ENCODE data around the gene HLA-B.
"Not testable (repeated sequence)": the region's sequence is repeated elsewhere in the genome, so short reads cannot be mapped to it uniquely, and the experiment has no call there.

The HLA-B gene

DNA sequence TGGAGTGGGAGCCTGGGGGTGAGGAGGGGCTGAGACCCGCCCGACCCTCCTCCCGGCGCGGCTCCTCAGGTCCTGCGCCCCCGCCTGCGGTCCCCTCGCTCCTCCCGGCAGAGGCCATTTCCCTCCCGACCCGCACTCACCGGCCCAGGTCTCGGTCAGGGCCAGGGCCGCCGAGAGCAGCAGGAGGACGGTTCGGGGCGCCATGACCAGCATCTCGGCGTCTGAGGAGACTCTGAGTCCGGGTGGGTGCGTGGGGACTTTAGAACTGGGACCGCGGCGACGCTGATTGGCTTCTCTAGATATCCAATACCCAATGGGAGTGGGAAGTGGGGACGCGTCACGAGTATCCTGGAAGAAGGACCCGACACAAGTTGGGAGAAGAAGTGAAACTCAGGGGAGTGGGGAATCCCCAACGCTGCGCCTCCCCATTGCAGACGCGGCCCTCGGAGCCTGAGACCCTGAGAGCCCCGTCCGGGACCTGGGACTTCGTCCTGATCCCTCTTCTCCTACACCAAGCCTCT, at the start of gene HLA-B:
HLA-B (minus strand) TSS at position 234 of the 521 bp plus-strand sequence; CDS start at position 213, 21 bp downstream.
- DNase-seq = peak; percentile 69

GRCh38 chr6:31405996-31406395, 49.0 kb upstream of the HLA-B start:
- no peak for DNase-seq

DNA sequence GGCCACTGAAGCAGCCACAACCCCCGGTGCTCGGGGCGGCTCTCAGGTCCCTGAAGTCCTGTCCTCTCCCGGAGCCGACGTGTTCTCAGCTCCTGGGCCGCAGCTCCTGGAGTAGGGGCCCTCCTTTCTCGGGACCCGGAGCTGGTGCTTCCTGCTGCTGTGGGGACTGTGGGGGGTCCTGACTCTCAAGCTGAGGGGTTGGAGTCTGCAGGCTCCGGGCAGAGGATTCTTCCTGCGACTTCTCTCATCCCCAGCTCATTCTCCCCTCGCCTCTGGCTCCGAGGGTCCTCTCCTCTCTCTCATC, 47.0 kb upstream of the HLA-B start:
- not testable (repeated sequence) for DNase-seq

GRCh38 chr6:31403283-31404060, 46.5 kb upstream of the HLA-B start, which contains the start of gene MICA:
MICA (plus strand) TSS chr6:31403595; CDS start chr6:31403633, 38 bp downstream.
- peak; percentile 47 for DNase-seq

DNA sequence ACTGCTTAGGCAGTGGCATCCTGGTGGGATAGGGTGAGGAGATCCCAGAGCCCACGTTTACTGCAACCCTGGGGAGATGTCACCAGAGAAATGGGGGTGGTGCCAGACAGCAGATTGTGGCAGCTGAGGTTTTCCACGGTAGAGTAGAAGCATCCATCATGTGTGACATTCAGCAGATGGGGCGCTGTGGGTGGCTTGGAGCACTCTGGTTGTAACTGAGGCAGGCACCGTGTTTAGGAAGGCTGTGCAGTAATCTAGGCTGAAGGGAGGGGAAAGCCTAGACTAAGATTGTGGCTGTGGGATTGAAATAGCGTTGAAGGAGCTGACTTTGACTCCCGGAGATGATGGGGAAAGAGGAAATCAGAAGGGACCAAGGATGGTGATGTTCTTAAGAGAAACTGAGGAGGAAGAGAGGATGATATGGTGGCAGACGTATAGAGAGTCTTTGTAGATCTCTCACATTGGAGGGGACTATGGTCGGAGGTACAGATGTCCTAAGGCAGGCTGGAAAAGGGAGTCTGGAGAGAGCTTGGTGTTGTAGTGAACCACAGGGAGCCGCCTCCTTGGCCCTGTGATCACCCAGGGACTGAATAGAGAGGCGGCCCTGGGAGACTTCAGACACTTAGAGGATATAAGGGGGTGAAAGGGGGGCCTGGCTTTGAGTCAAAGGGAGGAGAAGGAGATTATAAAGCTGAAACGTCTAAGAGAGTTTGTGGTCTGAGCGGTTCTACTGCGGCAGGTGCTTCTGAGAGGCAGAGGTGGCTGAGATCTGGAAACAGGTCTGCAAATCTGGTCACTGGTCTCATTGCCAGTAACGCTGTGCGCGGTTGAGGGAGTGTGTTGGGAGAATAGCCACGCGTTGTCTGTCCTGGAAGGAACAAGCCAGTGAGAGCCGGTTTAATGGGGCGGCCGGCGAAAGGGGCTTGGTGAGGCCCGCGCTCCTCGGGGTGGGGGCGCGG, 45.6 kb upstream of the HLA-B start:
- peak; percentile 12 for DNase-seq

DNA sequence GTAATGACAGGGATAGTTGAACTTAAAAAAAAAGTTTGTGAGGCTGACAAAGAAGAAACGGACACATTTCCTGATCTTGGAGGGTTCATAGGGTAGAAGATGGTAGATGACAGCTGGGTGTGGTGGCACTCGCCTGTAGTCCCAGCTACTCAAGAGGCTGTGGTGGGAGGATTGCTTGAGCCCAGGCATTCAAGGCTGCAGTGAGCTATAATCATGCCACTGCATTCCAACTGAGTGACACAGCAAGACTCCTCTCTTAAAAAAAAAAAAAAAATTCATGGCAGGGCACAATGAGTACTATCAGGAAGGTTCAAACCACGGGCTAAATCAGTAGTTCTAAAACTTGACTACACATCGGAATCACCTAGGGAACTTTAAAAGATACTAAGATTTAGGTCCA, 44.4 kb upstream of the HLA-B start:
- DNase-seq = no peak

DNA sequence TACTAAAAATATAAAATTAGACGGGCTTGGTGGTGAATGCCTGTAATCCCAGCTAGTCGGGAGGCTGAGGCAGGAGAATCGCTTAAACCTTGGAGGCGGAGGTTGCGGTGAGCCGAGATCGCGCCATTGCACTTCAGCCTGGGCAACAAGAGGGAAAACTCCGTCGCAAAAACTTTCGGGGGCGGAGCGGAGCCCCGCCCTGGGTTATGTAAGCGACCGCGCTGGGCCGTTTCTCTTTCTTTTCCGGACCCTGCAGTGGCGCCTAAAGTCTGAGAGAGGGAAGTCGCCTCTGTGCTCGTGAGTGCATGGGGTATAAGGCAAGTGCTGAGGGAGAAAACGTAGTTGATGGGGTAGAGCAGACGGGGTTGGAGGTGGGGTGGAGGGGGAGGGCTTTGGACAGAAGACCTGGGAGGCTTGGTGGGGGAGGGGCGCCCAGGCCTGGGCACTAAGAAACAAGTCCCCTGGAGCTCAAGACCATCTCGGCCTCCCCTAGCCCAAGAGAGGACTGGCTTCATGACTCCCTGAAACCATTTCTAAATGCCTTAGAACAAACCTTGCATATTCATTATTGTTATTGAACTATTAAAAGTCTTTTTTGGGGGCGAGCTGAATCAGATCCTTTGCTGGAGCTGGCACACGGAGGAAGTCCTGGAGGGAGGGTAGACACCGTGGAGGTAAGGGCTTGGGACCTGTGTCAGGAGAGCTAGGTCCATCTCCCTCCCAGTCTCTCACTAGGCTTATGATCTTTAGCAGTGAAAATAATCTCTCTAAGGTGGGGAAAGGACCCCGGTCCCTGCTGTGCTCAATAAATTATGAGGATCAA, 43.7 kb upstream of the HLA-B start:
- DNase-seq = peak; percentile 66

GRCh38 chr6:31399589-31400466, 42.8 kb upstream of the HLA-B start:
- peak; percentile 60 for DNase-seq

DNA sequence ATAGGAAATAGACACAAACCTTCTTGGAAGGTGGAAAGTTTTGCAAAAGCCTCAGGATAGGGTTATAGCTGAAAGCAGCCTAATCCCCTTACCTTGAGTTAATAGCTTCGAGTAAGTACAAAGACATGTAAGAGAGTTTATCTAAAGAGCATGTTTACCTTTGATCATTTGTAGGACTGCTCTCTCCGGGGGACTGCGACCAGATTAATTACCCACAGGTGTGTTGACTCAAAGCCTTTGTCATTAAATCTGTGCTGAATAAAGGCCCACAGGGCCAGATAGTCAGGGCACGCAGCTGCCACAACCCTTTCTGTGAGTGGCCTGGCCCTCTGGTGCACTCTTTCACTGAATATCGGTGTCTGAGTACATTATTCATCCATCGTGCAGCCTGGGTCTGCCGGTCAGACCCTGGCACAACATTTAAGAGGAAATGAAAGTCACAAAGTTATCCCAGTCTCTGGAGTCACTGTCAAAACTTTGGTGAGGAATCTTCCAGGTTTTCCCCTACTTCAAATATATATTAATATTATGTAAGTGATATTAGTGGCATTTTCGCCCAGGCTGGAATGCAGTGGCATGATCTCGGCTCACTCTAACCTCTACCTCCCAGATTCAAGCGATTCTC, 41.0 kb upstream of the HLA-B start:
- DNase-seq = no peak

DNA sequence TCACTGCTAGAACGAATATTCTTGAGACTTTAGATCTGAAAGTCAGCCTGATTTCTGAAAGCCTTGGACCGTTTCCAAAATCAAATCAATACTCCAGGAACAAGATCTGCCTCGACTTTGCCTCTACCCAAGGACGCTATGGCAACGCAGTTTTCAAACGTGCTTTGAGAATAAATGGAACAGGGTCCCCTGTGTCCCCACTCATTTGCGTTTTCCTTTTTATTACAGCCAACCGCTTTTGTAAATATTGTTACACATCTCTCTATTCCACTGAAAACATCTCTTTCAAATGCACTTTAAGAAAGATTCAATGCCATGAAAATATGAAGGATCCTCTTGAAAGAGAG, 40.1 kb upstream of the HLA-B start:
- DNase-seq = not testable (repeated sequence)

- peak; percentile 89 for DNase-seq
Observed at GRCh38 chr6:31396422-31397152, 39.6 kb upstream of the HLA-B start.

- DNase-seq = no peak
Observed at GRCh38 chr6:31395832-31396231, 38.9 kb upstream of the HLA-B start.

DNA sequence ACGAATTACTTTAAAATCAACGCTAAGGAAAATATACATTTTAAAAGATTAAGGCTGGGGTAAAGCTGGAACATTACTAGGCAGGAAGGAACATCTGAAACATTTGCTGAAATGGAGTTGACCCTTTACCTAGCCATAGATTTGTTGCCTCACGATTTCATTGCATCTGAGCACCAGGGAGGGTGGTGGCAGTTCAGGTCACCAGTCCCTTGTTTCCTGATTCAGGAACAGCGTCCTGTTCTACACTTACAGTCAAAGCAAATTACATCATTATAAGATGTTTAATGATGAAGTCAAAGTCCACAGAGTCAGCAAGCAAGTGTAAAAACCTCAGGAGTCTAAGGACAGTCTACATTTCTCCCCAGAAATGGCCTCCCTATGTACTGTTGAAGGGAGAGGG, 37.4 kb upstream of the HLA-B start:
- DNase-seq = no peak

- DNase-seq = no peak
Observed at GRCh38 chr6:31393932-31394331, 37.0 kb upstream of the HLA-B start.

GRCh38 chr6:31389802-31390132, 32.8 kb upstream of the HLA-B start:
- DNase-seq = not testable (repeated sequence)

DNA sequence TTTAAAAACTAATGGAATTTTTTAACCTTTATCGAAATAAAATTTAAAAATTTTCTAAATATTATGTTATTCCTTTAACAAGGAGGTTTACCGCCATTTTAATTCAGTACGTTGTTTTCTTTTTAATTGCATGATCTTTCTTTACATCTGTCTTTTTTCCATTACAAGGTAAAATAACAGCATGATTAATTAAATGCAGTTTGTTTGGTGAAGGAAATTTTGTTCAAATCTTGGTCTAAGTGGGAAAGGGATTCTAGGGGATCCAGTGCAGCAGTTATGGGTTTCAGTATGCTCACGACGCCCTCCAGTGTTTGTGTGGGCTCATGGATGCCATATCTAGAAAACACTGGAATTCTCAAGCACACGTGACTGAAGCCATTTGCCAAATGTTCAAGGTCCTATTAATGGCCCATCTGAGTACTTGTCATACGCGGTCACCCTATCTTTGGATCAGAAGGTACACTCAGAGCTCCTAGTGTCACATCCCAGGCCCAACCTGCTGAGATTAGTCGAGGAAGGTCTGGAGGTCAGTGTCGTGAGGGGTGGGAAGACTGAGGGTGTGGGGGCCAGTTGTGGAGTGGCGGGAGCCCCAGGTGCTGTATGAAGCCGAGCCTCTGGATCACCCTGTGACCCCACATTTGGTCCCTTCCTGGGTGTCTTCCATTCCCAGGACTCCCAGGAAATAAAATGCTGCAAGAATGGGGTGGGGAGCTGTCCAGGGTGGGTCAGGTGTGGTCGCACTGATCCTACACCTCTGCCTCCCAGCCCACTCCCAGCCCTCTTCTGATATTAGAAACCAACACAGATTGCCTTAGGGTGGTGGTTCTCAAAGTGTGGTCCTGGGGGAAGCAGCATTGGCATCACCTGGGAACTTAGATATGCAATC, 32.2 kb upstream of the HLA-B start:
- not testable (repeated sequence) for DNase-seq

- DNase-seq = no peak
Observed at GRCh38 chr6:31386977-31387376, 30.0 kb upstream of the HLA-B start.

DNA sequence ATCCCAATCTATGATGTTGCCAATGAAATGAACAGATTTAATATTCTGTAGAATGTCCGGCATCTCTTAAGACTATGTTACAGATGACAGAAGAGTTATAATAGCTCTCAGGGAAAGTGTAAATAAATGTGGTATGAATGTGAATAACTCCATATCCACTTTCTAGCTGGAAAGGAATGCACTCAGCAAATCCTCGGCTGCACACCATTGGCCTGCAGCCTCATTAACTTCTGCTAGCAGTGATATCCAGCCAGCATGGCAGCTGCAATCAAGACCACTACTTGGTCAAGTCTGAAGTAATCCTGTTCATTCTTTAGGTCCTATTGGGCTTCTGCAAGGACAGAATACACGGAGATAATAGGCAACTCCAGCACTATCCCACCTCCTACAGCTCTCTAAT, 29.1 kb upstream of the HLA-B start:
- no peak for DNase-seq

- DNase-seq = no peak
Observed at GRCh38 chr6:31385041-31385440, 28.1 kb upstream of the HLA-B start.

- no peak for DNase-seq
Observed at GRCh38 chr6:31383149-31383548, 26.2 kb upstream of the HLA-B start.
